Liver (tissue), 9 donors: Measurements from ENCODE around the gene SLC14A1. TPM values are rescaled to one million over a fixed set of nuclear protein-coding genes. Genes with fewer than 3 reads are reported as not detected.
A peak's percentile ranks its signal among the peaks of the same experiment; 100 is the strongest.
"Not testable (repeated sequence)": the region's sequence is repeated elsewhere in the genome, so short reads cannot be mapped to it uniquely, and the experiment has no call there.

Experiments used
- DNase-seq: peaks from one replicate; pipeline ENCODE4 v3.0.0-alpha.2; 2017; ENCODE audit warnings: low spot score
- H3K27ac ChIP-seq, 2 donors: one replicate each; pipeline ENCODE4 v1.7.0; 2013; ENCODE audit warnings: inconsistent platforms in 2 of 2, low read length in 2 of 2, control low read depth in 1 of 2, low read depth in 1 of 2, mild to moderate bottlenecking in 1 of 2
- H3K27me3 ChIP-seq, 4 donors: one replicate each; pipeline versions ENCODE4 v1.6.1 to v1.7.0; 2013; ENCODE audit warnings: low read length in 3 of 4, inconsistent platforms in 1 of 4, mild to moderate bottlenecking in 1 of 4, moderate library complexity in 1 of 4; ENCODE audit not compliant: control insufficient read depth in 4 of 4, insufficient read depth in 4 of 4
- H3K36me3 ChIP-seq, 4 donors: one replicate each; pipeline versions ENCODE4 v1.6.1 to v1.7.0; 2013; ENCODE audit warnings: low read length in 3 of 4, mild to moderate bottlenecking in 3 of 4, low read depth in 1 of 4, moderate library complexity in 1 of 4; ENCODE audit not compliant: control insufficient read depth in 4 of 4, insufficient read depth in 3 of 4
- H3K4me1 ChIP-seq, 4 donors: one replicate each; pipeline versions ENCODE4 v1.6.1 to v1.7.0; 2013; ENCODE audit warnings: low read length in 3 of 4, mild to moderate bottlenecking in 3 of 4, moderate library complexity in 1 of 4; ENCODE audit not compliant: control insufficient read depth in 4 of 4, insufficient read depth in 4 of 4
- H3K4me3 ChIP-seq, 3 donors: one replicate each; pipeline versions ENCODE4 v1.6.1 to v1.7.0; 2013; ENCODE audit warnings: low read length in 3 of 3, control low read depth in 1 of 3, low read depth in 1 of 3, mild to moderate bottlenecking in 1 of 3
- H3K9ac ChIP-seq, 2 donors: one replicate each; pipeline ENCODE4 v1.7.0; 2013; ENCODE audit warnings: low read length in 2 of 2, mild to moderate bottlenecking in 2 of 2, moderate library complexity in 2 of 2, control low read depth in 1 of 2, low read depth in 1 of 2
- H3K9me3 ChIP-seq, 4 donors: one replicate each; pipeline versions ENCODE4 v1.6.1 to v1.7.0; 2013; ENCODE audit warnings: low read length in 3 of 4; ENCODE audit not compliant: control insufficient read depth in 4 of 4
- CTCF ChIP-seq: fragments of 150-350 bp; IDR thresholded peaks from 2 replicates; pipeline ENCODE4 v1.5.1; 2017; ENCODE audit warnings: improper control_type of control experiment, low read depth, low read length; ENCODE audit not compliant: missing input control
- EGR1 ChIP-seq, 2 donors: IDR thresholded peaks; 2 replicates each; pipeline ENCODE4 v1.6.1; 2016 to 2018; ENCODE audit warnings: antibody characterized with exemption in 2 of 2, low read depth in 2 of 2
- FOXA2 ChIP-seq: IDR thresholded peaks from 2 replicates; pipeline ENCODE4 v1.6.1; 2016; ENCODE audit warnings: antibody characterized with exemption
- HNF4G ChIP-seq: IDR thresholded peaks from 2 replicates; pipeline ENCODE4 v1.6.1; 2016; ENCODE audit warnings: antibody characterized with exemption
- JUND ChIP-seq, 2 donors: IDR thresholded peaks; 2 replicates each; pipeline ENCODE4 v1.6.1; 2016; ENCODE audit warnings: antibody characterized with exemption in 2 of 2
- RAD21 ChIP-seq, 2 donors: IDR thresholded peaks; 2 replicates each; pipeline ENCODE4 v1.6.1; 2016; ENCODE audit warnings: antibody characterized with exemption in 2 of 2, mild to moderate bottlenecking in 2 of 2
- REST ChIP-seq: IDR thresholded peaks from 2 replicates; pipeline ENCODE4 v1.6.1; 2016; ENCODE audit warnings: antibody characterized with exemption, mild to moderate bottlenecking
- RXRA ChIP-seq, 2 donors: IDR thresholded peaks; 2 replicates each; pipeline ENCODE4 v1.6.1; 2017 to 2018; ENCODE audit warnings: antibody characterized with exemption in 2 of 2, mild to moderate bottlenecking in 1 of 2
- SP1 ChIP-seq: IDR thresholded peaks from 2 replicates; pipeline ENCODE4 v1.6.1; 2018; ENCODE audit warnings: antibody characterized with exemption, mild to moderate bottlenecking
- TAF1 ChIP-seq: conservative IDR thresholded peaks from 2 replicates; pipeline ENCODE4 v1.6.1; 2016; ENCODE audit warnings: antibody characterized with exemption, mild to moderate bottlenecking
- ZBTB33 ChIP-seq: IDR thresholded peaks from 2 replicates; pipeline ENCODE4 v1.6.1; 2016; ENCODE audit warnings: antibody characterized with exemption
- WGBS: extraction: QIAGEN DNeasy Blood & Tissue Kit; methylation state at CpG from one replicate; pipeline ENCODE4 v1.1.7; 2013; 5-methylcytosine and 5-hydroxymethylcytosine counted together
- polyA plus RNA-seq, 2 donors: library from polyadenylated mRNA; stranded (reverse) in 1 of 2; unstranded in 1 of 2; fragments of 200-250 nt in 1 of 2; fragments of >200 nt in 1 of 2; fragmentation: Nextera tagmentation in 1 of 2; extraction: Ambion mirVana in 1 of 2; gene quantifications; one replicate each; pipeline versions ENCODE4 v1.2.1 to v1.2.3, GENCODE V29; 2013 to 2015
- total RNA-seq, 2 donors: library from RNA; depleted of rRNA; stranded (reverse); fragments of >200 nt; gene quantifications; one replicate each; pipeline ENCODE4 v1.2.3, GENCODE V29; 2014
- donor health status: healthy.
- donor health status: healthy.
- donor health status: healthy.
- donor health status: healthy.
- donor health status: healthy.

SLC14A1 gene
- total and polyA plus RNA-seq, 4 donors: 0.56 to 96.7 (median 0.80) TPM

- TF ChIP-seq SP1 (peak; percentile 31), CTCF (no peak), RXRA (IDR thresholded peaks at IDR 0.05) (peak in 1 of 2 donors; percentile 9), TAF1 (no peak)
Measured at GRCh38 chr18:45755934-45756333, 32.0 kb downstream of the SLC14A1 start (continued).

GRCh38 chr18:45757005-45757404 is 33.0 kb downstream of the SLC14A1 start:
- Histone ChIP-seq H3K4me1 (peaks cover 0 to 7% (median 3%) of the 10 kb centered on the region in 4 donors), H3K36me3 (no peaks in the 10 kb centered on the region), H3K9me3 (no peaks in the 10 kb centered on the region), H3K9ac (no peak overlapping the region), H3K4me3 (no peak overlapping the region), H3K27me3 (no peaks in the 10 kb centered on the region), H3K27ac (no peak overlapping the region)
- WGBS: 94% methylated on average over 5 of the region's 5 CpGs
- DNase-seq: no peak
- TF ChIP-seq RAD21 (IDR thresholded peaks at IDR 0.05): no peak
- TF ChIP-seq CTCF: no peak
- TF ChIP-seq SP1: no peak
- no peak for TF ChIP-seq FOXA2
- TF ChIP-seq REST: no peak

- not testable (repeated sequence) for H3K27ac ChIP-seq, H3K4me3 ChIP-seq, H3K36me3 ChIP-seq, H3K9me3 ChIP-seq, H3K4me1 ChIP-seq, DNase-seq, H3K9ac ChIP-seq, H3K27me3 ChIP-seq
- WGBS: 92% methylated on average over 11 of the region's 11 CpGs
Measured at GRCh38 chr18:45757644-45758043, 33.7 kb downstream of the SLC14A1 start.

- 20% methylated on average over 5 of the region's 5 CpGs for WGBS
- H3K9ac ChIP-seq: no peak overlapping the region
- H3K27ac ChIP-seq: no peak overlapping the region
- DNase-seq: no peak
- no peaks in the 10 kb centered on the region for H3K9me3 ChIP-seq
- no peaks in the 10 kb centered on the region for H3K36me3 ChIP-seq
- peaks cover 0 to 7% (median 3%) of the 10 kb centered on the region in 4 donors for H3K4me1 ChIP-seq
- no peak for TF ChIP-seq EGR1 (IDR thresholded peaks at IDR 0.05; ENCODE audit: low read depth in 2 of 2)
- TF ChIP-seq HNF4G: no peak
- no peak for TF ChIP-seq RAD21 (IDR thresholded peaks at IDR 0.05)
- no peak for TF ChIP-seq FOXA2
- TF ChIP-seq JUND (IDR thresholded peaks at IDR 0.05): no peak
- no peak for TF ChIP-seq TAF1
- TF ChIP-seq CTCF: no peak
- no peak for TF ChIP-seq ZBTB33
- H3K27me3 ChIP-seq: no peaks in the 10 kb centered on the region
- H3K4me3 ChIP-seq: no peak overlapping the region
Measured at GRCh38 chr18:45760462-45761036, 36.6 kb downstream of the SLC14A1 start.
